NCI-H345 (cell line): Measurements from ENCODE around the gene PLEKHH2.
"Not testable (repeated sequence)": the region's sequence is repeated elsewhere in the genome, so short reads cannot be mapped to it uniquely, and the experiment has no call there.

Source experiments
- DNase-seq: peaks from one replicate; lab custom pipeline; 2025; lab: John Stamatoyannopoulos, UW

Gene PLEKHH2

GRCh38 chr2:43717322-43717721, 80.3 kb downstream of the PLEKHH2 start:
- DNase-seq = no peak

GRCh38 chr2:43718530-43719124, 81.6 kb downstream of the PLEKHH2 start:
- no peak for DNase-seq

DNA sequence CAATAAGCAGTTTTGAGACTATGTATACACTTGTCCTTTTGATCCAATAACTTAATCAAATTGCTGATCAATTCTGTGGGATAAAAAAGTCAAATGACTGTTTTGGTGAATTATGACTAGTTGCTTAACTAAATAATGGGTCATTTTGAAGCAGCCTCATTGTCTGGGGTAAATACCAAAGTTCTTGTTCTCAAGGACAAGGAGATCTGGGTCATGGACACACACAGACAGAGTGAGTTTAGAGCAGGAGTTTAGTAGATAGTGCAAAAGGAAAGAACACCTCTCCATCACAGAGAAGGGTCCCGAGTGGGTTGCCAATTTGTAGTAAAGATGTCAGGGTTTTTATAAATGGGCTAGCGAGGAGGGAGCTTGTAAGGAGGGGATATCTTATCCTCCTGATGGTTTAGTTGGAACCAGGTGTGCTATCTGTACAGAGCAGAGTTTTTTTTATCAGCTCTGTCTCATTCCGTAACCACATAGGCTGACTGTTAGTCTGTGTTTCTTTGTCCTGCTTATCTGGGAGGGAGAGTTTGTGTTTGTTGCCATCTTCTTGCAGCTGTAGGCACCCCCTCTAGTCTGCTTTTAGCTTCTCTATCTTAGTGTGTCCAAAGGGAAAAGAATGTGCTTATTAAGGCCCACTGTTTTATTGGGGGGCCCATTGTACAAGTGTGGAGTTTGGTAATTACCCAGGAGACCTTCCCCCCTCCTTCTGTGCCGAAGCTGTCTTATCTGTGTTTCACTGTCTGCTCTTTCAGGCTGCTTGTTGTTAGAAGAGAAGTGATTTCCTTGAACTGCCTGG, 87.9 kb downstream of the PLEKHH2 start:
- no peak for DNase-seq

DNA sequence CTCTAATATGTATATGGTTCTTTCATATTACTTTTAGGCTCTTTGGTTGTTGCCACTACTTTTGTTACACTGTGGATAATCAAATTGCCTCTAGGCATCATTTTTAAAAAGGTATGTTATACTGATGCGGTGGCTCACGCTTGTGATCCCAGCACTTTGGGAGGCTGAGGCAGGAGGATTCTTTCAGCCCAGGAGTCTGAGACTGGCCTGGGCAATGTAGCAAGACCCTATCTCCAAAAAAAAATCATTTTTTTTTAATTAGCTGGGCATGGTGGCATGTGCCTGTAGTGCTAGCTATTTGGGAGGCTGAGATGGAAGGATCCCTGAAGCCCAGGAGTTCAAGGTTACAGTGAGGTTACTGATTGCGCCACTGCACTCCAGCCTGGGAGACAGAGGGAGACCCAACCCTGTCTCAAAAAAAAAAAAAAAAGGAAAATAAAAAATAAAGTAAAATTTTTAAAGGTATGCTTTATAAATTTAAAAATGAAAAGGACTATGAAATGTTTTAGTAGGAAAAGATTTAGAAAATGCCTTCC, 88.7 kb downstream of the PLEKHH2 start:
- DNase-seq = no peak

DNA sequence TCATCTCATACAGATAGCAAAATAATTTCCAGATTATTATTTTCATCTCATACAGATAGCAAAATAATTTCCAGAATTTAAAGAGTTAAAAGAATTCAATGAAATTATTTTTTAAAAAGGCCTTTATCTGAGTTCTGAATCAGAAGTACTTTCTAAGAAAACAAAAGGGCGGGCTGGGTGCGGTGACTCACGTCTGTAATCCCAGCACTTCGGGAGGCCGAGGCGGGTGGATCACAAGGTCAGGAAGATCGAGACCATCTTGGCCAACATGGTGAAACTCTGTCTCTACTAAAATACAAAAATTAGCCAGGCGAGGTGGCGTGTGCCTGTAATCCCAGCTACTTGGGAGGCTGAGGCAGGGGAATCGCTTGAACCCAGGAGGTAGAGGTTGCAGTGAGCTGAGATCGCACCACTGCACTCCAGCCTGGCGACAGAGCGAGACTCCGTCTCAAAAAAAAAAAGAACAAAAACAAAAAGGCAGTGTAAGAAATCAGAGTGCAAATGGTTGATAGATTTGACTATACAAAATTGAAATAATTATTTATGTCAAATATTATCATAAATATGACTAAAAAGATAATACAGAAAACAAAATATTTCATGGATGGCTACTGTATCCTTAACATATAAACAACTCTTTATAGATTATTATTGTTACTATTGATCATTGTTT, 90.0 kb downstream of the PLEKHH2 start:
- not testable (repeated sequence) for DNase-seq

GRCh38 chr2:43727634-43728014, 90.6 kb downstream of the PLEKHH2 start:
- DNase-seq = no peak

- no peak for DNase-seq
Observed at GRCh38 chr2:43729491-43730174, 92.6 kb downstream of the PLEKHH2 start.

DNA sequence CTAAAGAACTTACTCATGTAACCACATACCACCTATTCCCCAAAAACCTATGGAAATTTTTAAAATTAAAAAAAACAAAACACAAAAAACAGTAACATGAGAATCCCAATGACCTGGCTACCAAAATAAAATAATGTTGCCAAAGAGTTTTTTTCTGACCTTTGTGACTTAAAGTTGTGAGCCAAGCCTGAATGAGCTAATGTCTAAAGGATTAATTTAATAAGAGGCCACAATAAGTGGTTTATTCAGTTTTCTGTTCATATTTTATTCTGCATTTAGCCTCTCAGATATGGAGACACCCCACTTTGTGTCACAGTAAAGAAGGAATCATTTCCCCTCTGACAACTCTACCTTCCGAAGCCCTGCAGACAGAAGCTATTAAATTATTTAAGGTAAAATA, 94.2 kb downstream of the PLEKHH2 start:
- no peak for DNase-seq

DNA sequence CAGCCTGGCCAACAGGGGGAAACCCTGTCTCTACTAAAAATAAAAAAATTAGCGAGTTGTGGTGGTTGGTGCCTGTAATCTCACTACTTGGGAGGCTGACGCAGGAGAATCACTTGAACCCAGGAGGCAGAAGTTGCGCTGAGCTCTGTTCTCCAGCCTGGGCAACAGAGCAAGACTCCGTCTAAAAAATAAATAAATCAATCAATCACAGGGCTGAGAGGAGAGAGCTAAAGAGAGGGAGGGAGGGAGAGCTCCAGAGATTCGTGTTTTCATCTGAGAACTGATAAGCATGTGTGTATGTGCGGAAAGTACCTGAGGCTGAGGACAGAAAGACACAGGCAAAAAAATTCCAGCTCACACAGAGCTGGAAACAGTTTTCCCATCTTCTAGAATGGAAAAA, 99.6 kb downstream of the PLEKHH2 start:
- no peak for DNase-seq

- DNase-seq = no peak
Observed at GRCh38 chr2:43737097-43737854, 100.2 kb downstream of the PLEKHH2 start.

- no peak for DNase-seq
Observed at GRCh38 chr2:43737855-43738254, 100.8 kb downstream of the PLEKHH2 start.

GRCh38 chr2:43738257-43738656, 101.2 kb downstream of the PLEKHH2 start:
- DNase-seq = no peak

GRCh38 chr2:43743706-43744105, 106.6 kb downstream of the PLEKHH2 start:
- DNase-seq = no peak

GRCh38 chr2:43745457-43745856, 108.4 kb downstream of the PLEKHH2 start:
- no peak for DNase-seq

DNA sequence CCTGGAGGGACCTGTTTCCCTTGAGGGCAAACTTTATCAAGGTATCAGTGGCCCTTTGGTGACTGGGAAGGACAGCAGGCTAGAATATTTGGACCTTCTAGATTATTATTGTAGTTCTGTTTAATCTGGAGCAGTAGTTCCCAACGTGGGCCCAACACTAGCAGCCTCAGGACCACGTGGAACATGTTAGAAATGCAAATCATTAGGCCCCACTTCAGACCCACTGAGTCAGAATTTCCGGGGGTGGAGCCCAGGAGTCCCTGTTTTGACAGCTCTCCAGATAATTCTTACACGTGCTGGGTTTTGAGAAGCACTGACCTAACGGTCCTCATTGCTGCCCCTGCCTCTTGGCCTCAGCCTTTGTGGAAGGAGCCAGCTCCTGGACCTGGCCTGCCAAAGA, 111.3 kb downstream of the PLEKHH2 start:
- DNase-seq = no peak

DNA sequence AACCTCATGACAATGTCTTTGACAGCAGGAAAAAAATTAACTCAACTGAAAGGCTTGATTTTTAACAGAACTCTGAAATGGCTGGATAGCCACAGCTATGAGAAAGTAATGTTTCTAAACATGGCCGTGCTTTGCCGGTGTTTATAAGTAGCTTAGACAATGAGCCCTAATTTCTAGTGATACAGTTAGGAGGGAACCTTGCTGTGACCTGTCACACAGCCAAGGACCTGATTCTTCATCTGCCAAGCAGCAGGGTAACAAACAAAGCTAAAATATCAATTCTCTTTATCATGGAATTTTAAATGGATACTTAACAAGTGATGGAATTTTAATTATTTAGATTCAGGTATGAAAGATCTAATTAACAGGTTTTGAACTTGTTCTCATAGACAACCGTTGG, 112.5 kb downstream of the PLEKHH2 start:
- DNase-seq = no peak

- DNase-seq = no peak
Observed at GRCh38 chr2:43751476-43751990, 114.5 kb downstream of the PLEKHH2 start.

- DNase-seq = no peak
Observed at GRCh38 chr2:43752302-43752701, 115.2 kb downstream of the PLEKHH2 start.

- DNase-seq = no peak
Observed at GRCh38 chr2:43754180-43754579, 117.1 kb downstream of the PLEKHH2 start.

GRCh38 chr2:43758739-43759138, 121.7 kb downstream of the PLEKHH2 start:
- no peak for DNase-seq

- DNase-seq = no peak
Observed at GRCh38 chr2:43759195-43759594, 122.1 kb downstream of the PLEKHH2 start.
